GM21786 (cell line): Measurements from ENCODE around the gene MYBL2.

ENCODE experiments used
- ATAC-seq: cut with Tn5 transposase; IDR thresholded peaks from one replicate; pipeline ENCODE4 v1.9.1; 2021; ENCODE audit not compliant: unreplicated experiment

Gene MYBL2

GRCh38 chr20:43721429-43722152 is 54.7 kb downstream of the MYBL2 start:
- ATAC-seq = no peak

- no peak for ATAC-seq
Measured at GRCh38 chr20:43722153-43722505, 55.2 kb downstream of the MYBL2 start.

GRCh38 chr20:43723186-43723585 is 56.3 kb downstream of the MYBL2 start:
- ATAC-seq = no peak

- no peak for ATAC-seq
Measured at GRCh38 chr20:43723735-43724134, 56.8 kb downstream of the MYBL2 start.

GRCh38 chr20:43724383-43724782 is 57.5 kb downstream of the MYBL2 start:
- no peak for ATAC-seq

- ATAC-seq = no peak
Measured at GRCh38 chr20:43725666-43726065, 58.8 kb downstream of the MYBL2 start.

- no peak for ATAC-seq
Measured at GRCh38 chr20:43726333-43726732, 59.4 kb downstream of the MYBL2 start.

GRCh38 chr20:43726811-43727338 is 60.0 kb downstream of the MYBL2 start, which contains the start of gene GTSF1L:
GTSF1L (minus strand) TSS chr20:43727002; CDS start chr20:43726694, 308 bp downstream.
- no peak for ATAC-seq

GRCh38 chr20:43727980-43728590 is 61.2 kb downstream of the MYBL2 start:
- ATAC-seq = no peak

- ATAC-seq = no peak
Measured at GRCh38 chr20:43728686-43729255, 61.9 kb downstream of the MYBL2 start.

- no peak for ATAC-seq
Measured at GRCh38 chr20:43731469-43731868, 64.6 kb downstream of the MYBL2 start.

- no peak for ATAC-seq
Measured at GRCh38 chr20:43731927-43732326, 65.0 kb downstream of the MYBL2 start.

- ATAC-seq = peak; percentile 74
Measured at GRCh38 chr20:43736588-43737158, 69.8 kb downstream of the MYBL2 start.

GRCh38 chr20:43737925-43738324 is 71.0 kb downstream of the MYBL2 start:
- no peak for ATAC-seq

- ATAC-seq = no peak
Measured at GRCh38 chr20:43739148-43739749, 72.3 kb downstream of the MYBL2 start.

GRCh38 chr20:43740642-43741041 is 73.7 kb downstream of the MYBL2 start:
- no peak for ATAC-seq

GRCh38 chr20:43744151-43744611 is 77.3 kb downstream of the MYBL2 start:
- ATAC-seq = no peak

- no peak for ATAC-seq
Measured at GRCh38 chr20:43744966-43745730, 78.2 kb downstream of the MYBL2 start.

GRCh38 chr20:43746344-43747137 is 79.6 kb downstream of the MYBL2 start:
- ATAC-seq = no peak

GRCh38 chr20:43748274-43748673 is 81.4 kb downstream of the MYBL2 start:
- ATAC-seq = no peak
